BLaER1 (cell line): ENCODE results near the gene BTNL8.

Experiments
- H3K27ac ChIP-seq: shearing (Covaris generic); formaldehyde crosslinking; 2 replicates; pipeline ENCODE4 v1.8.1; 2022
- H3K27me3 ChIP-seq: shearing (Covaris generic); formaldehyde crosslinking; 2 replicates; pipeline ENCODE4 v1.8.1; 2022
- H3K36me3 ChIP-seq: shearing (Covaris generic); formaldehyde crosslinking; 2 replicates; pipeline ENCODE4 v1.8.1; 2022
- H3K4me1 ChIP-seq: shearing (Covaris generic); formaldehyde crosslinking; 2 replicates; pipeline ENCODE4 v1.8.1; 2022
- H3K4me2 ChIP-seq: shearing (Covaris generic); formaldehyde crosslinking; 2 replicates; pipeline ENCODE4 v1.8.1; 2022
- H3K4me3 ChIP-seq: shearing (Covaris generic); formaldehyde crosslinking; 2 replicates; pipeline ENCODE4 v1.8.1; 2022
- H3K9ac ChIP-seq: shearing (Covaris generic); formaldehyde crosslinking; 2 replicates; pipeline ENCODE4 v1.8.1; 2022
- H3K9me3 ChIP-seq: shearing (Covaris generic); formaldehyde crosslinking; 2 replicates; pipeline ENCODE4 v1.8.1; 2022
- H4K20me1 ChIP-seq: shearing (Covaris generic); formaldehyde crosslinking; 2 replicates; pipeline ENCODE4 v1.8.1; 2022
- Cebpa-rat ChIP-seq: shearing (Covaris generic); IDR thresholded peaks from 2 replicates; pipeline ENCODE4 v1.8.1; 2022

Gene BTNL8

DNA sequence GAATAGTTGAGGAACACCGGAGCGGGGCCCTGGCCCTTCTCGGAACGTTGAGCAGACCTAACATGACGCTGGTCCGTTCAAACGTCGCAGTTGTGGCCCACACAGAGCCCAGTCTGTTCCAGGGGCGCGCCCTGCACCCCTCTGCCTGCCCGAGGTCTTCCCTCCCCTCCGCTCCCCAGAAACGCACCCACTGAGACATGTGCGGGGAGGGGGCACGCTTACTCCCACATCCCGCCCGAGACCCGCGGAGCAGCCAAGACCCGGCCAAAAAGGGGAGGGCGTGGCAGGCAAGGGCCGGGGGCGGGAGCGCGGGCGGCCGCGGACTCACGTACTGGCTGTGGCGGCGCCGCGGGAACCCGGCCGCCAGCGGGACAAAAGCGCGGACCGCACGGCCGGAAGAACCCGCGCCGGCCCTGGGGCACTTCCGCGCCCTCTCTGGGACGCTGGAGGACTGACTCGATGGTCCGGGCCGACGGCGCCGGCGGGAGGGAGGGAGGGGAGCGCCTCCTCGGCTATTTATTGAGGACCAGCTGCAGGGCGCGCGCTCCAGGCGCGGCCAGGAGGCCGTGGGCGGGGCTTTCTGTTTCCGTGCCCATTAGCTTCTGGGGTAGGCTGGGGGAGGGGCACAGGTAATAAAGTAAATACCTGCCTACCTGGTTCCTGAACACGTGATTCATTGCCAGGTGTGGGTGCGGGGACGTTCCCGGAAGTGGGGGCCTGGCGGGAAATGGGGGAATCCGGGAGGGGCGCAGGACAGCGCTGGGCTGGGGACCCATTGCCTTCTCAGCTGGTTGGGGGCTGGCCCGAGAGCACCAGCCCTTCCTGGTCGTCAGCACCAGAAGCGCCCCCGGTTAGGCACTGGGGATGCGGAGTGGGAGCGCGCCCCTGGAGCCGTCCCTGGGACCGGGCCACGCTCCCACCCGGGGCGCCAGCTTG lies 37.8 kb upstream of the BTNL8 start, which contains the start of gene ZFP62:
ZFP62 (minus strand) TSS at position 390 of the 936 bp plus-strand sequence; CDS start at position 333, 57 bp downstream.
- Histone ChIP-seq H3K27ac (peak within 1 kb of the TSS; percentile 96), H3K4me2 (peak within 1 kb of the TSS; percentile 88)
- TF ChIP-seq Cebpa-rat = no peak

DNA sequence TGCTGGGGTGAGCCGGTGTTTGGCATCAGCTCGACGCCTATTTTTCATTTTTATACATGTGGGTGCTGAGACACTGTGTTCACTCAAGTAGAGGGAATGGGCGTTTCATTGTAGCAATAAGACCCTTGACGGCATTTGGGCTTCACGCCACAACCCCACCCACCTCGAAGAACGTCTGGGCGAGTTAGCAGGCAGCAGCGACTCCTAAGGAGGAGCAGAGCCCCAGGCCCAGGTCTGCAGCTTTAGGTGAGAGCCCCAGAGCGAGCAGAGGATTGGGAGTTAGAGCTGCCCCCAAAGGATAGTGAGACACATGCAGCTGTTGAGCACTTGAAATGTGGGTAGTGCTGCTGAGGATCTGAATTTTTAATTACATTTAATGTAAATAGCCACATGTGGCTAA lies 36.3 kb upstream of the BTNL8 start:
- Histone ChIP-seq H3K9ac (no peak overlapping the region), H3K4me2 (no peak overlapping the region)
- no peak for TF ChIP-seq Cebpa-rat

More for the DNA sequence above, 37.8 kb upstream of the BTNL8 start, which contains the start of gene ZFP62:
- Histone ChIP-seq H3K4me3 (peak within 1 kb of the TSS; percentile 93), H3K4me1 (peaks cover 24% of the 10 kb centered on the region), H3K36me3 (peaks cover 19% of the 10 kb centered on the region), H3K27me3 (no peaks in the 10 kb centered on the region), H3K9ac (peak within 1 kb of the TSS; percentile 94), H3K9me3 (no peaks in the 10 kb centered on the region), H4K20me1 (no peaks in the 10 kb centered on the region)

DNA sequence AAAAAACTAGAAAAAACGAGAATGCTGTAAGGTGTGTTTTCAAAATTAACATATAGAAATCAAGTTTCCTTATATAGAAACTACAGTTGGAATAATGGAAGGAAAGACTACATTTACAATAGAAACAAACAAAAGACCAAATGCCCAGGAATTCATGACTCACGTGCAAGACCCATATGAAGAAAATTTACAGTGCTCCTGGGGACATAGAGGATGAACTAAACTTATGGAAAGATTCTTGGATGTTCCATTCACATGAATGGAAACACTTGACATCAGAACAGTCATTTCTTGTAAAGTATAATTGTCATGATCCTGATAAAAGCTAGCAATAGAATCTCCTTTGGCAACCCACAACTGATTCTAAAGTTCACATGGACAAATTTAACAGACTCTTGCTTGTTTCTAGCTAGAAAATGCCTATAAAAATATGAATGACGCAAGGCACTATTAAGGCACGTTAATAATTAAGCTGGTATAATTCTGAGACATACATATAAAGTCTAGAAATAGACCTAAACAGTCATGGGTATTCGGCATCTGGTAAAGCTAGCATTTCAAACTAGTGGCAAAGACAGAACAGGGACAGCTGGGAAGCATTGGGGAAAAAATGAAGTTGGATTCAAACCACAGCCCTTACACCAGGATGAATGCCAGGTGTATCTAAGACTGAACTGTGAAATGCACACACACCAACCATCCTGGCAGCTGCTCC lies 32.8 kb upstream of the BTNL8 start:
- H3K27me3 ChIP-seq = no peaks in the 10 kb centered on the region
- no peaks in the 10 kb centered on the region for H3K9me3 ChIP-seq
- H3K4me1 ChIP-seq = peaks cover 9% of the 10 kb centered on the region; the same call in 1 of the 2 replicates
- TF ChIP-seq Cebpa-rat = no peak
- H3K4me3 ChIP-seq = no peak overlapping the region
- H3K9ac ChIP-seq = no peak overlapping the region
- H3K4me2 ChIP-seq = no peak overlapping the region
- no peak overlapping the region for H3K27ac ChIP-seq
- no peaks in the 10 kb centered on the region for H3K36me3 ChIP-seq
- H4K20me1 ChIP-seq = no peaks in the 10 kb centered on the region

More for the DNA sequence above, 36.3 kb upstream of the BTNL8 start:
- Histone ChIP-seq H3K27me3 (no peaks in the 10 kb centered on the region), H3K4me3 (no peak overlapping the region), H3K9me3 (no peaks in the 10 kb centered on the region), H3K36me3 (peaks cover 7% of the 10 kb centered on the region; the same call in 1 of the 2 replicates), H3K4me1 (peaks cover 24% of the 10 kb centered on the region), H4K20me1 (no peaks in the 10 kb centered on the region), H3K27ac (no peak overlapping the region; the same call in 1 of the 2 replicates)

DNA sequence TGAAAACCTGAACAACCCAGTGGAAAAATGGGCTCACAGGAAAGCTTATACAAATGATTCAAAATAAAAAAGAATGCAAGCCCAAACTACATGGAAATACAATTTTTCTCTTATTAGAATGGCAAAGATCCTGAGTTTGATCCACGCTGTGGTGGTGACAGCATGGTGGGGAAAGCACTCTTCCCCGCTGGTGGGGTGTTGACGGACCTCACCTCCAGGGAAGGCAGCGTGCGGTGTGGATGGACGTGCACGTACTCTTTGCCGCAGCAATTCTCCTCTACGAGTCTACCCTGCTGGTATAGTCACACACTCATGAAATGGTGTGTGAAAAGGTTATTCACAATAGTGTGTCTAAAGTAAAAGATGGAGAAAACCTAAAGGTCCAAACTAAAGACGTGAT lies 32.0 kb upstream of the BTNL8 start:
- H4K20me1 ChIP-seq = no peaks in the 10 kb centered on the region
- no peak overlapping the region for H3K4me3 ChIP-seq
- no peak overlapping the region for H3K27ac ChIP-seq
- no peak overlapping the region for H3K4me2 ChIP-seq
- no peaks in the 10 kb centered on the region for H3K27me3 ChIP-seq
- peaks cover 4% of the 10 kb centered on the region; the same call in 1 of the 2 replicates for H3K4me1 ChIP-seq
- no peaks in the 10 kb centered on the region for H3K9me3 ChIP-seq
- no peak for TF ChIP-seq Cebpa-rat
- no peaks in the 10 kb centered on the region for H3K36me3 ChIP-seq
- no peak overlapping the region for H3K9ac ChIP-seq

DNA sequence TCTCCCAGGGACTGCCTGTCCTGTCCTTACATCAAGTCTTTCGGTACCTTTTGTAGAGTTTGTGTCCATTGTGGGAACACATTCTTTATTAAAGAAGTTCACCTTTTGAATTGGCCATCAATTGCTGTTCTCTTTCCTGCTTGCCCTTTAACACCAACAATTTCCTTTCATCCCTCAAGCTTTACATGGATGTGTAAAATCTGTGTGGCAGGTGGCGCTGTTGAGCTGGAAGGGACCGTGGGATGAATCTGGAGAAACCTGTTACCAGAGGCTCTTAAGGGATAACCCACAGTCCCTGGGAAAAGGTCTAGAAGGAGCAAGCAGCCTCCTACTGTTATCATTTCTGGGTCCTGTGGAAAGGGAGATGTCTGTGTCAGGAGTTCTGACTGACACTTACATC lies 30.0 kb upstream of the BTNL8 start:
- Histone ChIP-seq H3K4me1 (no peaks in the 10 kb centered on the region), H3K36me3 (no peaks in the 10 kb centered on the region), H3K9me3 (no peaks in the 10 kb centered on the region), H3K9ac (no peak overlapping the region), H3K27me3 (no peaks in the 10 kb centered on the region), H3K4me2 (no peak overlapping the region), H4K20me1 (no peaks in the 10 kb centered on the region), H3K27ac (no peak overlapping the region), H3K4me3 (no peak overlapping the region)
- no peak for TF ChIP-seq Cebpa-rat

DNA sequence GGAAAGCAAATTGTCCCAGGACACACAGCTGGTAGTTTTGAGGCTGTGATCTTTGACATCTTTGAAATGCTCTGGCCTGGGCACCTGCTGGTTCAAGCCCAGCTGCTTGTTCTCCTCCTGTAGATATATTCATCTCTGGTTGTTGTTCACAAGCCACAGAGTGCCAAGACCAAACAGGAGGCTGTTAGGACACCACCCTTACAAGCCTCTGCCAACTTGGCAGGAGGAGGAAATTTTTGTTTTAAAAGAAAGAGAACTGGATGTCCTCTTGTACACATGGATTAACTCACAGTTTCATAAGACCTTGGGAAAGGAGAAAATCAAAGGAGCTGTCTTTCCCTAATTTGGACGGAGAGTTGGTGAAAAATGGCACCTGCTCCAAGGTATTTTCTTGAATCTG lies 29.4 kb upstream of the BTNL8 start:
- H3K4me1 ChIP-seq = no peaks in the 10 kb centered on the region
- TF ChIP-seq Cebpa-rat = no peak
- H3K4me3 ChIP-seq = no peak overlapping the region
- no peaks in the 10 kb centered on the region for H3K9me3 ChIP-seq
- H3K9ac ChIP-seq = no peak overlapping the region
- no peak overlapping the region for H3K4me2 ChIP-seq
- H3K27me3 ChIP-seq = no peaks in the 10 kb centered on the region
- no peaks in the 10 kb centered on the region for H3K36me3 ChIP-seq
- no peaks in the 10 kb centered on the region for H4K20me1 ChIP-seq
- H3K27ac ChIP-seq = no peak overlapping the region

DNA sequence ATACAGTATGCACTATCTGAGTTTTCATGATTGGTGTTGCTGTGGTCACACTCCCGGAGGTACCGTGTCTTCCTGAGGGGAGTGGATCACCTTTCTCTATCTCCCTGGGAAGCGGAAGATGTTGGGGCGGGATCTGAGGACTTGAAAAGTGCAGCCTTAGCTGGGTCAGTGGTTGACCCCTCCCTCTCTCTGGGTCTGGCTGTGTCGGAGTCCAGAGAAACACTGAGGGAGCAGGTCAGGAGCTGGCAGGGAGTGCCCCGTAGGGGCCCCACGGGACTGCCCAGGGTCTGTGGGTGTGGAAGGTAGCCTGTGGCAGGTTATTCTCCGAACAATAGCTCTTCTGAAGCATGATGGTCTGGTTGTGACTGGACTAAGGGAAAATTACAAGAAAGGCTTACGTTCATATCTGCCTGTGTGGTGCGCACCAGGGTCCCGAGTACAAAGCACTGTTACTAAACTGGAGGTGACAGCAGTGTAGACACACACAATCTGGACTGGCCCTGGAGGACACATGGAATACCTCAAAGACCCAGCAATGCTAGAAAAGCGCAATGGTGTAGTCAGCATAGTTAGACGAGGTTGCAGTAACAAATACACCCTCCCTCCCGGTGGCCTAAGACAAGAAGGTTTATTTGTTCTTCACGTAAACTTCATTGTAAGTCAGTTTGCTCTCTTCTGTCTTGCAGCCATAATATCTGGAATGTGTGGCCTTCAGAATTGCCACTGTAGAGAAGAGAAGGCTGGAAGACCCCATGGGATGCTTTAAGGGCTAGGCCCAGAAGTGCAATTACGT lies 28.5 kb upstream of the BTNL8 start:
- Histone ChIP-seq H3K9ac (no peak overlapping the region), H3K9me3 (no peaks in the 10 kb centered on the region), H3K4me1 (no peaks in the 10 kb centered on the region), H3K27me3 (no peaks in the 10 kb centered on the region), H3K27ac (no peak overlapping the region), H3K4me3 (no peak overlapping the region), H3K36me3 (no peaks in the 10 kb centered on the region), H4K20me1 (no peaks in the 10 kb centered on the region), H3K4me2 (no peak overlapping the region)
- TF ChIP-seq Cebpa-rat = no peak

DNA sequence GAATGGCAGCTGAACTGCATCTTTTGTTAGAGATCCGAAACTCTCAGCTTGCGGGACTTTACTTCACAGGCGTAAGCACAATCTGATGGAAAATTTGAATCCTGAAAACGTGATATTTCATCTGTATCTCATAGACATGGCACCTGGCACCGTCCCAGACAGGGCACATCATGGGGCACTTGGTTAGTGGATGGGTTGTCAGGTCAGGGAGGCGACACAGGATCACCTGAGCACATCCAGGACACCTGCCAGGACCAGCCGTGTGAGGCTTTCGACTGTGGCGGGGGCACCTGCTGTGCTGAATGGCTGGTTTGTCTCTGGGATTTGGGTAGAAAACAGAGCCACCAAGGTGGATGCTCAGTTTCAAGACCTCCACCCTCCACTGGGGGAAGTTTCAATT lies 26.5 kb upstream of the BTNL8 start:
- H3K27me3 ChIP-seq = no peaks in the 10 kb centered on the region
- H3K27ac ChIP-seq = no peak overlapping the region
- no peak overlapping the region for H3K4me3 ChIP-seq
- H4K20me1 ChIP-seq = no peaks in the 10 kb centered on the region
- no peaks in the 10 kb centered on the region for H3K36me3 ChIP-seq
- H3K9me3 ChIP-seq = no peaks in the 10 kb centered on the region
- H3K4me1 ChIP-seq = no peaks in the 10 kb centered on the region
- H3K9ac ChIP-seq = no peak overlapping the region
- H3K4me2 ChIP-seq = no peak overlapping the region
- TF ChIP-seq Cebpa-rat = no peak

DNA sequence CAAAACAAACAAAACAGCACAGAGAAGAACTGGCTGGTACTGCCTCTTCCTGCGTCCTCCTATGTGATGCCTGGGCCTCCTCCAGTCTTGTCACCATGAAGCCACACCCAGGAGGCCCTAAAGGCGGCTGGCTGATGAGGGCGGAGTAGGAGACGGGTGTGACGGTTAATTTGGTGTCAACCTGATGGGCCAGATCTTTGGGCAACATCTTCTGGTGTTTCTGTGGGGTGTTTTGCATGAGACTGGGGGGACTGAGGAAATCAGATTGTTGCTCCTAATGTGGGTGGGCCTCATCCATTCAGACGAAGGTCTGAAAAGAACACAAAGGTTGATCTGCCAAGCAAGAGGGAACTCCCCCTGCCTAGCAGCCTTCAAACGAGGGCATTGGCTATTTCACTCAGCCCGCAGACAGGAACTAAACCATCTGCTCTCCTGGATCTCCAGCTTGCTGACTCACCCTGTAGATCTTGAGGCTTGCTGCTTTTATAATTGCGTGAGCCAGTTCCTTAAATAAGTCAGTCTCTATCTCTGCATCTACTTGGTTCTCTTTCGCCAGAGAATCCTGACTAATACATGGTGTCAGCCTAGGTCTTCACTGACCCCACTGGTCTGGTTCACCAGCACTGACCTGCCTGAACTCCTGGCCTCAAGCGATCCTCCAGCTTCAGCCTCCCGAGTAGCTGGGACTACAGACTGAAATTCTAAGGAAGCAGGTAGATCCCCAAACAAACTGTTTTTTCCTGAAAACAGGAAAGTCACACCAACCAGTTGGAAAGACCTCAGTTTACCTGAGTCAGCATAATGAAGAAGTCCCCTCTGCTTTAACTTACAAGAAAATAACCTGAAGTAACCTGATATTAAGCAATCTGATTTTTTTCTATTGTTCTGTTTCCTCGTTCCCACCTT lies 25.1 kb upstream of the BTNL8 start:
- Histone ChIP-seq H3K9ac (no peak overlapping the region), H3K27me3 (no peaks in the 10 kb centered on the region), H3K4me1 (no peaks in the 10 kb centered on the region), H3K9me3 (no peaks in the 10 kb centered on the region), H3K4me3 (no peak overlapping the region), H3K27ac (no peak overlapping the region), H4K20me1 (no peaks in the 10 kb centered on the region), H3K36me3 (no peaks in the 10 kb centered on the region), H3K4me2 (no peak overlapping the region)
- TF ChIP-seq Cebpa-rat = no peak
